H1 (cell line): ENCODE results near the gene TSR1. TPM values are rescaled to one million over a fixed set of nuclear protein-coding genes. Genes with fewer than 3 reads are reported as not detected.

ENCODE experiments used
- CHD1 ChIP-seq: IDR thresholded peaks from 2 replicates; pipeline ENCODE4 v1.6.1; 2012; ENCODE audit warnings: low read depth, low read length, improper control_type of control experiment
- CHD2 ChIP-seq: IDR thresholded peaks from 2 replicates; pipeline ENCODE4 v1.6.1; 2012; ENCODE audit warnings: low read length, improper control_type of control experiment
- CHD7 ChIP-seq: fragments of 300-600 bp; sonication (generic); IDR thresholded peaks from 2 replicates; pipeline ENCODE4 v1.7.1; 2012; ENCODE audit warnings: low read length, moderate library complexity, mild to moderate bottlenecking, inconsistent platforms; ENCODE audit not compliant: insufficient replicate concordance
- FOSL1 ChIP-seq: IDR thresholded peaks from 2 replicates; pipeline ENCODE4 v1.6.1; 2011; ENCODE audit warnings: mild to moderate bottlenecking, low read depth, low read length, moderate library complexity; ENCODE audit not compliant: insufficient read depth
- GABPA ChIP-seq: IDR thresholded peaks from 2 replicates; pipeline ENCODE4 v1.6.1; 2011; ENCODE audit warnings: mild to moderate bottlenecking, low read length, moderate library complexity, borderline replicate concordance; ENCODE audit not compliant: insufficient read depth
- HDAC6 ChIP-seq: IDR thresholded peaks from one replicate; pipeline ENCODE4 v1.7.1; 2012; ENCODE audit warnings: low read depth, mild to moderate bottlenecking, inconsistent platforms, low read length, moderate library complexity
- KDM5A ChIP-seq: fragments of 200-600 bp; IDR thresholded peaks from 2 replicates; pipeline ENCODE4 v1.7.1; 2012; ENCODE audit warnings: mild to moderate bottlenecking, low read length, inconsistent platforms, mixed read lengths
- POLR2AphosphoS5 ChIP-seq: IDR thresholded peaks from 2 replicates; pipeline ENCODE4 v1.6.1; 2011; ENCODE audit warnings: low read depth, low read length
- RBBP5 ChIP-seq: IDR thresholded peaks from 2 replicates; pipeline ENCODE4 v1.7.1; 2012; ENCODE audit warnings: low read depth, mild to moderate bottlenecking, inconsistent platforms, low read length, moderate library complexity, borderline replicate concordance
- RFX5 ChIP-seq: IDR thresholded peaks from 2 replicates; pipeline ENCODE4 v1.6.1; 2011; ENCODE audit warnings: low read depth, low read length, improper control_type of control experiment, borderline replicate concordance
- SP2 ChIP-seq: IDR thresholded peaks from 2 replicates; pipeline ENCODE4 v1.6.1; 2012; ENCODE audit warnings: mild to moderate bottlenecking, low read length, inconsistent platforms
- SP4 ChIP-seq: IDR thresholded peaks from 2 replicates; pipeline ENCODE4 v1.6.1; 2012; ENCODE audit warnings: low read length, inconsistent platforms
- polyA plus RNA-seq, 7 experiments: library from polyadenylated mRNA; depleted of rRNA in 3 of 7; stranded (reverse) in 5 of 7; unstranded in 2 of 7; fragments of >200 nt in 5 of 7; fragments of 200-250 nt in 2 of 7; gene quantifications; 1 replicate in 5 of 7; 2 replicates in 1 of 7; 4 replicates in 1 of 7; pipeline versions ENCODE4 v1.2.1 to v1.2.3, GENCODE V29; 2011 to 2013; ENCODE audit warnings: missing spikeins in 2 of 7, mixed read lengths in 2 of 7
- total RNA-seq: library from RNA; stranded (reverse); fragmentation: NEBNext Ultra II Directional; extraction: Animal tissue kit (Norgen Biotek cat#: 25700); gene quantifications from 2 replicates; pipeline ENCODE4 v1.2.1, GENCODE V29; 2021

TSR1 gene
- total and polyA plus RNA-seq, 2 of the 8 experiments (the other 6 are each of a cell fraction or from before 2014, with no cell fraction given): 14.5 to 69.7 TPM

- no peak for TF ChIP-seq CHD7
- TF ChIP-seq SP4: no peak
- TF ChIP-seq HDAC6: no peak
- TF ChIP-seq POLR2AphosphoS5: no peak
- no peak for TF ChIP-seq CHD2
- TF ChIP-seq RFX5: no peak
- TF ChIP-seq CHD1: no peak
- TF ChIP-seq RBBP5: no peak
- no peak for TF ChIP-seq FOSL1
- TF ChIP-seq SP2: no peak
- TF ChIP-seq KDM5A: no peak
- TF ChIP-seq GABPA: no peak
Measured at GRCh38 chr17:2383628-2384167, 47.4 kb upstream of the TSR1 start (continued).
